H1 (cell line): ENCODE data around the gene FCRL5. TPM values are rescaled to one million over a fixed set of nuclear protein-coding genes. Genes with fewer than 3 reads are reported as not detected.
"Not testable (repeated sequence)": the region's sequence is repeated elsewhere in the genome, so short reads cannot be mapped to it uniquely, and the experiment has no call there.

ENCODE experiments used
- CTCF ChIA-PET: fragments of 300-600 bp; sonication (Branson Sonifier 250); formaldehyde crosslinking; loops from one replicate; lab custom pipeline; 2021; ENCODE audit not compliant: partially characterized antibody; lab: Charles Lee
- POLR2A ChIA-PET: fragments of 300-600 bp; sonication (Branson Sonifier 250); formaldehyde crosslinking; loops from one replicate; lab custom pipeline; 2021; ENCODE audit warnings: inconsistent platforms; ENCODE audit not compliant: partially characterized antibody; lab: Charles Lee
- DNase-seq, 2 experiments: peaks; one replicate each; pipeline versions ENCODE4 v3.0.0 to v3.0.0-alpha.2; 2010 to 2022; ENCODE audit warnings: low spot score in 2 of 2, low read depth in 1 of 2, mixed read lengths in 1 of 2
- FAIRE-seq: peaks from 2 replicates; lab custom pipeline; 2011; peaks lifted over from hg19 to GRCh38; lab: Jason Lieb, UNC
- H2AFZ ChIP-seq: 2 replicates; pipeline ENCODE4 v1.8.1; 2012; ENCODE audit warnings: low read length, inconsistent platforms
- H2AK5ac ChIP-seq: 2 replicates; pipeline ENCODE4 v1.6.1; 2013; ENCODE audit warnings: low read depth, low read length
- H2BK120ac ChIP-seq: replicated peaks from 2 replicates; pipeline ENCODE3; 2013; ENCODE audit warnings: low read depth, low read length, inconsistent platforms
- H2BK12ac ChIP-seq: 2 replicates; pipeline ENCODE4 v1.6.1; 2013; ENCODE audit warnings: low read depth, low read length
- H2BK15ac ChIP-seq: 2 replicates; pipeline ENCODE4 v1.6.1; 2013; ENCODE audit warnings: low read length
- H2BK20ac ChIP-seq: 2 replicates; pipeline ENCODE4 v1.6.1; 2013; ENCODE audit warnings: low read length
- H2BK5ac ChIP-seq: 2 replicates; pipeline ENCODE4 v1.6.1; 2013; ENCODE audit warnings: low read depth, low read length
- H3K14ac ChIP-seq: 2 replicates; pipeline ENCODE4 v1.6.1; 2013; ENCODE audit warnings: inconsistent platforms; ENCODE audit not compliant: insufficient read length
- H3K18ac ChIP-seq: 2 replicates; pipeline ENCODE4 v1.6.1; 2013; ENCODE audit warnings: low read length; ENCODE audit errors: extremely low read depth
- H3K23ac ChIP-seq: 2 replicates; pipeline ENCODE4 v1.6.1; 2013; ENCODE audit warnings: inconsistent platforms; ENCODE audit not compliant: insufficient read length
- H3K23me2 ChIP-seq: 2 replicates; pipeline ENCODE4 v1.6.1; 2013; ENCODE audit warnings: low read depth, low read length
- H3K27ac ChIP-seq: 2 replicates; pipeline ENCODE4 v1.6.1; 2011; ENCODE audit warnings: low read depth, low read length, inconsistent platforms
- H3K27me3 ChIP-seq, 4 experiments: replicated peaks in 1 of 4; 1 replicate in 1 of 4; 2 replicates in 3 of 4; pipeline versions ENCODE4 v1.6.1 to v1.8.1; 2011 to 2013; ENCODE audit warnings: low read length in 3 of 4, mild to moderate bottlenecking in 3 of 4, inconsistent platforms in 2 of 4, mixed read lengths in 2 of 4, moderate library complexity in 1 of 4; ENCODE audit not compliant: control insufficient read depth in 3 of 4, insufficient read depth in 3 of 4; ENCODE audit errors: extremely low read depth in 1 of 4
- H3K36me3 ChIP-seq, 4 experiments: 2 replicates each; pipeline versions ENCODE4 v1.6.1 to v1.8.1; 2011 to 2013; ENCODE audit warnings: mild to moderate bottlenecking in 4 of 4, low read length in 3 of 4, moderate library complexity in 2 of 4, control low read depth in 1 of 4, inconsistent platforms in 1 of 4; ENCODE audit not compliant: insufficient read depth in 4 of 4, control insufficient read depth in 2 of 4
- H3K4ac ChIP-seq: replicated peaks from 2 replicates; pipeline ENCODE3; 2013; ENCODE audit warnings: low read length, low read depth, mixed read lengths, inconsistent platforms; ENCODE audit not compliant: insufficient read length
- H3K4me1 ChIP-seq, 4 experiments: replicated peaks in 1 of 4; 1 replicate in 1 of 4; 2 replicates in 3 of 4; pipeline versions ENCODE4 v1.6.1 to v1.8.1; 2011 to 2013; ENCODE audit warnings: low read length in 3 of 4, inconsistent platforms in 2 of 4, mixed read lengths in 1 of 4; ENCODE audit not compliant: insufficient read depth in 4 of 4, control insufficient read depth in 3 of 4
- H3K4me2 ChIP-seq, 2 experiments: 2 replicates each; pipeline versions ENCODE4 v1.6.1 to v1.8.1; 2011 to 2013; ENCODE audit warnings: low read depth in 2 of 2, low read length in 2 of 2, control low read depth in 1 of 2, inconsistent platforms in 1 of 2, mild to moderate bottlenecking in 1 of 2; ENCODE audit not compliant: insufficient read depth in 1 of 2
- H3K4me3 ChIP-seq, 4 experiments: fragments of 200-600, 300-600 bp in 1 of 4; sonication (generic), shearing (Covaris generic), sonication (Bioruptor Twin) in 1 of 4; 2 replicates each; pipeline versions ENCODE4 v1.5.1 to v1.8.1; 2011 to 2016; ENCODE audit warnings: low read length in 4 of 4, low read depth in 3 of 4, control low read depth in 2 of 4, inconsistent platforms in 2 of 4, mild to moderate bottlenecking in 2 of 4, mixed read lengths in 1 of 4, moderate library complexity in 1 of 4; ENCODE audit not compliant: insufficient read depth in 2 of 4; ENCODE audit errors: extremely low read depth in 1 of 4
- H3K56ac ChIP-seq: replicated peaks from 2 replicates; pipeline ENCODE3; 2013; ENCODE audit warnings: low read depth, mild to moderate bottlenecking, mixed read lengths, low read length, inconsistent platforms; ENCODE audit not compliant: insufficient read length
- H3K79me1 ChIP-seq: 2 replicates; pipeline ENCODE4 v1.6.1; 2013; ENCODE audit warnings: low read depth, low read length, control low read depth
- H3K79me2 ChIP-seq, 2 experiments: 2 replicates each; pipeline versions ENCODE4 v1.6.1 to v1.8.1; 2012 to 2013; ENCODE audit warnings: low read length in 2 of 2, mild to moderate bottlenecking in 2 of 2, inconsistent platforms in 1 of 2; ENCODE audit not compliant: insufficient read depth in 2 of 2, control insufficient read depth in 1 of 2
- H3K9ac ChIP-seq, 4 experiments: replicated peaks in 1 of 4; 1 replicate in 1 of 4; 2 replicates in 3 of 4; pipeline versions ENCODE4 v1.6.1 to v1.8.1; 2011 to 2013; ENCODE audit warnings: low read depth in 3 of 4, low read length in 3 of 4, control low read depth in 2 of 4, mild to moderate bottlenecking in 2 of 4, moderate library complexity in 2 of 4, inconsistent platforms in 1 of 4; ENCODE audit errors: extremely low read depth in 1 of 4
- H3K9me3 ChIP-seq, 2 experiments: 2 replicates each; pipeline versions ENCODE4 v1.6.1 to v1.8.1; 2012 to 2013; ENCODE audit warnings: mild to moderate bottlenecking in 2 of 2, moderate library complexity in 2 of 2, control low read depth in 1 of 2, inconsistent platforms in 1 of 2, low read depth in 1 of 2, low read length in 1 of 2, mixed read lengths in 1 of 2; ENCODE audit not compliant: insufficient read depth in 2 of 2
- H4K20me1 ChIP-seq, 2 experiments: replicated peaks in 1 of 2; 2 replicates each; pipeline versions ENCODE3 to v1.8.1; 2011 to 2013; ENCODE audit warnings: inconsistent platforms in 2 of 2, low read length in 2 of 2, mild to moderate bottlenecking in 1 of 2; ENCODE audit not compliant: insufficient read depth in 2 of 2, control insufficient read depth in 1 of 2
- H4K5ac ChIP-seq: 2 replicates; pipeline ENCODE4 v1.6.1; 2013; ENCODE audit warnings: low read length, low read depth, mixed read lengths, inconsistent platforms; ENCODE audit not compliant: insufficient read length
- H4K8ac ChIP-seq: 2 replicates; pipeline ENCODE4 v1.8.0; 2013; ENCODE audit warnings: mild to moderate bottlenecking, moderate library complexity, low read length, inconsistent platforms; ENCODE audit not compliant: insufficient read depth; ENCODE audit errors: extremely low read depth
- H4K91ac ChIP-seq: replicated peaks from 2 replicates; pipeline ENCODE3; 2013; ENCODE audit warnings: low read length, mixed read lengths, inconsistent platforms; ENCODE audit not compliant: insufficient read length
- WGBS, 2 experiments: shearing (Covaris generic) in 1 of 2; methylation state at CpG; one replicate each; pipeline versions ENCODE4 v1.1.6 to v1.1.7; 2013 to 2015; ENCODE audit warnings: low lambda C conversion rate in 2 of 2, mixed read lengths in 2 of 2, inconsistent platforms in 1 of 2, low coverage in 1 of 2, missing lambda C conversion rate in 1 of 2; ENCODE audit not compliant: insufficient replicate concordance in 2 of 2, insufficient coverage in 1 of 2, insufficient read length in 1 of 2; ENCODE audit errors: extremely low coverage in 1 of 2, missing lambda C conversion rate in 1 of 2; 5-methylcytosine and 5-hydroxymethylcytosine counted together
- polyA plus RNA-seq, 7 experiments: library from polyadenylated mRNA; depleted of rRNA in 3 of 7; stranded (reverse) in 5 of 7; unstranded in 2 of 7; fragments of >200 nt in 5 of 7; fragments of 200-250 nt in 2 of 7; gene quantifications; 1 replicate in 5 of 7; 2 replicates in 1 of 7; 4 replicates in 1 of 7; pipeline versions ENCODE4 v1.2.1 to v1.2.3, GENCODE V29; 2011 to 2013; ENCODE audit warnings: missing spikeins in 2 of 7, mixed read lengths in 2 of 7
- total RNA-seq: library from RNA; stranded (reverse); fragmentation: NEBNext Ultra II Directional; extraction: Animal tissue kit (Norgen Biotek cat#: 25700); gene quantifications from 2 replicates; pipeline ENCODE4 v1.2.1, GENCODE V29; 2021

The FCRL5 gene
- total and polyA plus RNA-seq, 2 of the 8 experiments (the other 6 are each of a cell fraction or from before 2014, with no cell fraction given): 1.0 to 2.6 TPM

- H2BK15ac ChIP-seq, H2BK120ac ChIP-seq, H4K5ac ChIP-seq, POLR2A ChIA-PET, H3K79me2 ChIP-seq, FAIRE-seq, H3K4me2 ChIP-seq, DNase-seq, H4K8ac ChIP-seq, H3K56ac ChIP-seq, H3K4me3 ChIP-seq, H3K4ac ChIP-seq, H3K14ac ChIP-seq, H3K27ac ChIP-seq, H3K4me1 ChIP-seq, H4K20me1 ChIP-seq, H4K91ac ChIP-seq, H3K36me3 ChIP-seq, H2BK5ac ChIP-seq, H2AFZ ChIP-seq, H3K27me3 ChIP-seq, H3K9ac ChIP-seq, H2BK20ac ChIP-seq, H2BK12ac ChIP-seq, H2AK5ac ChIP-seq, H3K79me1 ChIP-seq, H3K18ac ChIP-seq, H3K23me2 ChIP-seq, H3K23ac ChIP-seq, H3K9me3 ChIP-seq: not testable (repeated sequence)
- 81% methylated on average over 1 of the region's 1 CpG; no CpG with 5 or more reads in 1 of the 2 experiments for WGBS, 2 experiments
- CTCF ChIA-PET: interaction anchor here (0.9 to 1.6 kb wide), 2 partner anchors 32 to 93 kb away, joined by 3 to 10 read pairs; no protein-coding TSS in a partner anchor
Measured at GRCh38 chr1:157548081-157548480, 4.2 kb downstream of the FCRL5 start.
